Esophagus muscularis mucosa (tissue), 3 donors: ENCODE results near the gene DNAJC15.

Experiments
- POLR2A ChIP-seq: fragments of 450-650 bp; IDR thresholded peaks from one replicate; pipeline ENCODE4 v1.6.1; 2017; ENCODE audit warnings: antibody characterized with exemption, moderate library complexity, mild to moderate bottlenecking, low read depth
- TF ChIP-seq, protein P1 (sequence below), 3 experiments: fragments of 200-600 bp in 2 of 3; fragments of 450-650 bp in 1 of 3; sonication (generic) in 2 of 3; IDR thresholded peaks; one replicate each; pipeline ENCODE4 v1.5.1; 2017 to 2019; ENCODE audit warnings: antibody characterized with exemption in 3 of 3, mild to moderate bottlenecking in 2 of 3, moderate library complexity in 1 of 3

- TF ChIP-seq, protein P1, sequence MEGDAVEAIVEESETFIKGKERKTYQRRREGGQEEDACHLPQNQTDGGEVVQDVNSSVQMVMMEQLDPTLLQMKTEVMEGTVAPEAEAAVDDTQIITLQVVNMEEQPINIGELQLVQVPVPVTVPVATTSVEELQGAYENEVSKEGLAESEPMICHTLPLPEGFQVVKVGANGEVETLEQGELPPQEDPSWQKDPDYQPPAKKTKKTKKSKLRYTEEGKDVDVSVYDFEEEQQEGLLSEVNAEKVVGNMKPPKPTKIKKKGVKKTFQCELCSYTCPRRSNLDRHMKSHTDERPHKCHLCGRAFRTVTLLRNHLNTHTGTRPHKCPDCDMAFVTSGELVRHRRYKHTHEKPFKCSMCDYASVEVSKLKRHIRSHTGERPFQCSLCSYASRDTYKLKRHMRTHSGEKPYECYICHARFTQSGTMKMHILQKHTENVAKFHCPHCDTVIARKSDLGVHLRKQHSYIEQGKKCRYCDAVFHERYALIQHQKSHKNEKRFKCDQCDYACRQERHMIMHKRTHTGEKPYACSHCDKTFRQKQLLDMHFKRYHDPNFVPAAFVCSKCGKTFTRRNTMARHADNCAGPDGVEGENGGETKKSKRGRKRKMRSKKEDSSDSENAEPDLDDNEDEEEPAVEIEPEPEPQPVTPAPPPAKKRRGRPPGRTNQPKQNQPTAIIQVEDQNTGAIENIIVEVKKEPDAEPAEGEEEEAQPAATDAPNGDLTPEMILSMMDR (IDR thresholded peaks at IDR 0.05), result no peak
- TF ChIP-seq POLR2A, result no peak
Observed at GRCh38 chr13:42991898-42992763, 31.3 kb upstream of the DNAJC15 start, which contains the start of gene EPSTI1.
